Hippocampal formation (tissue), 2 donors: ENCODE results near the gene ATP6V0C.

ENCODE experiments used
- DNase-seq, 2 donors: peaks; one replicate each; lab custom pipeline; 2025; lab: John Stamatoyannopoulos, UW

Gene ATP6V0C

GRCh38 chr16:2511128-2511800, 2.5 kb upstream of the ATP6V0C start:
- DNase-seq: no peak

GRCh38 chr16:2511996-2512734, 1.6 kb upstream of the ATP6V0C start:
- DNase-seq: no peak

GRCh38 chr16:2512735-2513404, 882 bp upstream of the ATP6V0C start:
- DNase-seq: no peak

- no peak for DNase-seq
Observed at GRCh38 chr16:2514333-2515179, 804 bp downstream of the ATP6V0C start.

GRCh38 chr16:2515180-2515851, 1.6 kb downstream of the ATP6V0C start:
- DNase-seq: no peak

GRCh38 chr16:2516391-2517240, 2.9 kb downstream of the ATP6V0C start:
- DNase-seq: peak in 1 of 2 donors; percentile 42

GRCh38 chr16:2517954-2518605, 4.3 kb downstream of the ATP6V0C start:
- no peak for DNase-seq

GRCh38 chr16:2518823-2519710, 5.3 kb downstream of the ATP6V0C start:
- DNase-seq: no peak

GRCh38 chr16:2519711-2520080, 5.9 kb downstream of the ATP6V0C start:
- DNase-seq: no peak

- DNase-seq: peak; percentile 78
Observed at GRCh38 chr16:2520097-2520783, 6.5 kb downstream of the ATP6V0C start, which contains the start of gene AMDHD2. TSS of gene AMDHD2 (plus strand) at chr16:2520371. CDS start at chr16:2520459, 88 bp downstream.

GRCh38 chr16:2520784-2521531, 7.2 kb downstream of the ATP6V0C start:
- no peak for DNase-seq

- DNase-seq: no peak
Observed at GRCh38 chr16:2523801-2524231, 10.1 kb downstream of the ATP6V0C start.

GRCh38 chr16:2524339-2524938, 10.7 kb downstream of the ATP6V0C start:
- DNase-seq: no peak

- DNase-seq: no peak
Observed at GRCh38 chr16:2526135-2526534, 12.4 kb downstream of the ATP6V0C start.

- no peak for DNase-seq
Observed at GRCh38 chr16:2527071-2527783, 13.5 kb downstream of the ATP6V0C start.

GRCh38 chr16:2527784-2528100, 14.0 kb downstream of the ATP6V0C start:
- no peak for DNase-seq
